Measurements from ENCODE around the gene HMCN2.

DNA sequence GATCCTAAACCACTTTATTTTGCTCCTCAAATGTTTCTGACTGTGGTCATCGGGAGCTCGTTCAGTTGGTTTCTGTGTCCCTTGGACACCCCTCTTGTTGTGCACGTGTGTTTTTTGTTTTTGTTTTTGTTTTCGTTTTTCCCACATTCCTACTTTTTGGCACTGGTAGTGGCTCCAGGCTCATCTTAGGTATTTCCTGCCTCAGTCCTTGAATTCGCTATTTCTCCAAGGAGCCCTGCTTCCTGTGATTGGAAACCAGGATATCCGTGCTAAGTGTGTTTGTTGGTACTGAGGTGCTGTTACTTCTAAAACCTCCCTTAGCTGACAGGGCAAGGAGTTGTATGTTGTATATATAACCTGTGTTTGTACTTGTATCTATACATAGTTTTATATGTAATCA is 5.9 kb downstream of the HMCN2 start:
- TF ChIP-seq, protein P1, sequence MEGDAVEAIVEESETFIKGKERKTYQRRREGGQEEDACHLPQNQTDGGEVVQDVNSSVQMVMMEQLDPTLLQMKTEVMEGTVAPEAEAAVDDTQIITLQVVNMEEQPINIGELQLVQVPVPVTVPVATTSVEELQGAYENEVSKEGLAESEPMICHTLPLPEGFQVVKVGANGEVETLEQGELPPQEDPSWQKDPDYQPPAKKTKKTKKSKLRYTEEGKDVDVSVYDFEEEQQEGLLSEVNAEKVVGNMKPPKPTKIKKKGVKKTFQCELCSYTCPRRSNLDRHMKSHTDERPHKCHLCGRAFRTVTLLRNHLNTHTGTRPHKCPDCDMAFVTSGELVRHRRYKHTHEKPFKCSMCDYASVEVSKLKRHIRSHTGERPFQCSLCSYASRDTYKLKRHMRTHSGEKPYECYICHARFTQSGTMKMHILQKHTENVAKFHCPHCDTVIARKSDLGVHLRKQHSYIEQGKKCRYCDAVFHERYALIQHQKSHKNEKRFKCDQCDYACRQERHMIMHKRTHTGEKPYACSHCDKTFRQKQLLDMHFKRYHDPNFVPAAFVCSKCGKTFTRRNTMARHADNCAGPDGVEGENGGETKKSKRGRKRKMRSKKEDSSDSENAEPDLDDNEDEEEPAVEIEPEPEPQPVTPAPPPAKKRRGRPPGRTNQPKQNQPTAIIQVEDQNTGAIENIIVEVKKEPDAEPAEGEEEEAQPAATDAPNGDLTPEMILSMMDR (conservative IDR thresholded peaks at IDR 0.05; ENCODE audit: low read length): no peak
- no peak for TF ChIP-seq EZH2phosphoT487 (IDR thresholded peaks at IDR 0.05; ENCODE audit: borderline replicate concordance)
